Body of pancreas (tissue), 4 donors: ENCODE results near the gene MGME1.

Source experiments
- CTCF ChIP-seq, 7 experiments: fragments of 450-650 bp in 4 of 7; fragments of 200-600 bp in 3 of 7; sonication (generic) in 3 of 7; IDR thresholded peaks; one replicate each; pipeline ENCODE4 v1.5.1; 2016 to 2019; ENCODE audit warnings: antibody characterized with exemption in 7 of 7
- POLR2A ChIP-seq, 3 donors: fragments of 450-650 bp; IDR thresholded peaks; one replicate each; pipeline ENCODE4 v1.6.1; 2016; ENCODE audit warnings: antibody characterized with exemption in 3 of 3, mild to moderate bottlenecking in 2 of 3

- TF ChIP-seq CTCF (IDR thresholded peaks at IDR 0.05) (no peak), POLR2A (IDR thresholded peaks at IDR 0.05) (no peak)
Observed at GRCh38 chr20:17965042-17965697, 3.6 kb upstream of the MGME1 start.
